Endothelial cell of umbilical vein (primary cell): Measurements from ENCODE around the gene ZNF223. TPM values are rescaled to one million over a fixed set of nuclear protein-coding genes. Genes with fewer than 3 reads are reported as not detected.

Experiments
- BruUV-seq: library from RNA; stranded (reverse); fragments of 400-500 nt; replicated peaks from 2 replicates; lab custom pipeline; 2021; lab: Mats Ljungman, UMichigan
- CTCF ChIA-PET: fragments of 300-600, 350-600 bp; sonication (Branson Sonifier 250); formaldehyde crosslinking; loops from one replicate; lab custom pipeline; 2021; ENCODE audit warnings: antibody characterized with exemption, inconsistent platforms; lab: Charles Lee
- POLR2A ChIA-PET: fragments of 300-600, 350-600 bp; sonication (Branson Sonifier 250); formaldehyde crosslinking; loops from one replicate; lab custom pipeline; 2021; ENCODE audit warnings: antibody characterized with exemption, inconsistent platforms; lab: Charles Lee
- DNase-seq: peaks from one replicate; pipeline ENCODE4 v3.0.0-alpha.2; 2011; ENCODE audit warnings: low read depth, low spot score
- FAIRE-seq: peaks from 2 replicates; lab custom pipeline; 2011; peaks lifted over from hg19 to GRCh38; lab: Jason Lieb, UNC
- H2AFZ ChIP-seq: 2 replicates; pipeline ENCODE4 v1.6.0; 2012; ENCODE audit warnings: low read depth, low read length, control low read depth, inconsistent platforms
- H3K27ac ChIP-seq: 2 replicates; pipeline ENCODE4 v1.5.1; 2011; ENCODE audit warnings: low read depth, mild to moderate bottlenecking, control low read depth, low read length, moderate library complexity; ENCODE audit not compliant: insufficient read depth
- H3K27me3 ChIP-seq, 2 experiments: 2 replicates each; pipeline versions ENCODE4 v1.6.0 to v1.6.1; 2011; ENCODE audit warnings: low read length in 2 of 2, mixed read lengths in 1 of 2; ENCODE audit not compliant: control insufficient read depth in 2 of 2, insufficient read depth in 2 of 2
- H3K36me3 ChIP-seq, 2 experiments: 2 replicates in 1 of 2; 3 replicates in 1 of 2; pipeline ENCODE4 v1.5.1; 2011; ENCODE audit warnings: low read length in 2 of 2, mild to moderate bottlenecking in 1 of 2, moderate library complexity in 1 of 2; ENCODE audit not compliant: control insufficient read depth in 2 of 2, insufficient read depth in 2 of 2; ENCODE audit errors: extremely low read depth in 1 of 2
- H3K4me1 ChIP-seq: 3 replicates; pipeline ENCODE4 v1.5.1; 2011; ENCODE audit warnings: mild to moderate bottlenecking, low read length; ENCODE audit not compliant: control insufficient read depth, insufficient read depth; ENCODE audit errors: extremely low read depth
- H3K4me2 ChIP-seq: 2 replicates; pipeline ENCODE4 v1.6.1; 2011; ENCODE audit warnings: low read length, control low read depth, mixed read lengths; ENCODE audit not compliant: insufficient read depth
- H3K4me3 ChIP-seq, 3 experiments: fragments of 200-600 bp in 1 of 3; sonication (generic), shearing (Covaris generic) in 1 of 3; replicated peaks in 1 of 3; 2 replicates each; pipeline ENCODE4 v1.5.1; 2011 to 2016; ENCODE audit warnings: control low read depth in 3 of 3, low read length in 3 of 3, mild to moderate bottlenecking in 2 of 3, inconsistent platforms in 1 of 3, low read depth in 1 of 3, moderate library complexity in 1 of 3; ENCODE audit not compliant: insufficient read depth in 1 of 3
- H3K79me2 ChIP-seq: 2 replicates; pipeline ENCODE4 v1.6.0; 2012; ENCODE audit warnings: low read length, inconsistent platforms; ENCODE audit not compliant: control insufficient read depth, insufficient read depth
- H3K9ac ChIP-seq: replicated peaks from 2 replicates; pipeline ENCODE3; 2011; ENCODE audit warnings: low read length, control low read depth; ENCODE audit not compliant: insufficient read depth; ENCODE audit errors: extremely low read depth
- H3K9me1 ChIP-seq: replicated peaks from 3 replicates; pipeline ENCODE4 v1.6.0; 2011; ENCODE audit warnings: mild to moderate bottlenecking, low read length; ENCODE audit not compliant: control insufficient read depth, insufficient read depth; ENCODE audit errors: extremely low read depth
- H3K9me3 ChIP-seq: replicated peaks from 2 replicates; pipeline ENCODE4 v1.5.1; 2012; ENCODE audit warnings: low read length, inconsistent platforms; ENCODE audit not compliant: control insufficient read depth, insufficient read depth
- H4K20me1 ChIP-seq: replicated peaks from 2 replicates; pipeline ENCODE3; 2011; ENCODE audit warnings: mild to moderate bottlenecking, low read length; ENCODE audit not compliant: control insufficient read depth, insufficient read depth; ENCODE audit errors: extremely low read depth
- CTCF ChIP-seq, 2 donors: IDR thresholded peaks; 1 replicate in 1 of 2; 2 replicates in 1 of 2; pipeline ENCODE4 v1.5.1; 2011; ENCODE audit warnings: low read length in 2 of 2, mild to moderate bottlenecking in 2 of 2, moderate library complexity in 2 of 2, control low read depth in 1 of 2, inconsistent platforms in 1 of 2, low read depth in 1 of 2; ENCODE audit not compliant: insufficient read depth in 1 of 2; ENCODE audit errors: extremely low read depth in 1 of 2
- EZH2 ChIP-seq: IDR thresholded peaks from 2 replicates; pipeline ENCODE4 v1.6.1; 2012; ENCODE audit warnings: borderline replicate concordance, low read depth, mild to moderate bottlenecking, moderate library complexity, low read length, inconsistent platforms; ENCODE audit not compliant: severe bottlenecking
- FOS ChIP-seq: IDR thresholded peaks from 2 replicates; pipeline ENCODE4 v1.6.1; 2011; ENCODE audit warnings: mild to moderate bottlenecking, low read length, moderate library complexity, borderline replicate concordance; ENCODE audit not compliant: insufficient read depth
- GATA2 ChIP-seq: IDR thresholded peaks from 2 replicates; pipeline ENCODE4 v1.7.0; 2011; ENCODE audit warnings: low read depth, mild to moderate bottlenecking, moderate library complexity, mixed read lengths, low read length; ENCODE audit not compliant: insufficient read length, insufficient read depth
- JUN ChIP-seq: IDR thresholded peaks from 2 replicates; pipeline ENCODE4 v1.6.1; 2011; ENCODE audit warnings: borderline replicate concordance, low read depth; ENCODE audit not compliant: insufficient read length, insufficient read depth
- MAX ChIP-seq: IDR thresholded peaks from 2 replicates; pipeline ENCODE4 v1.6.1; 2011; ENCODE audit not compliant: insufficient read depth, insufficient read length
- MYC ChIP-seq: IDR thresholded peaks from one replicate; pipeline ENCODE4 v1.6.1; 2011; ENCODE audit warnings: mild to moderate bottlenecking, low read depth, low read length
- POLR2A ChIP-seq: IDR thresholded peaks from 2 replicates; pipeline ENCODE4 v1.6.1; 2012; ENCODE audit warnings: low read depth, mild to moderate bottlenecking, control low read depth, low read length
- POLR2AphosphoS5 ChIP-seq: IDR thresholded peaks from 2 replicates; pipeline ENCODE4 v1.6.1; 2012; ENCODE audit warnings: low read depth, mild to moderate bottlenecking, control low read depth, low read length, moderate library complexity; ENCODE audit not compliant: insufficient read depth
- dilution Hi-C: fragments of 300-500 bp; cut with MboI; formaldehyde crosslinking; loops from one replicate; pipeline ENCODE4 v1.15.0; 2019; ENCODE audit warnings: low sequenced_read_pairs; ENCODE audit not compliant: extremely low pct_ligation_motif_present
- intact Hi-C: fragments of 100-400 bp; cut with micrococcal nuclease; formaldehyde crosslinking; loops from one replicate; pipeline ENCODE4 v1.10.0; 2022
- polyA plus RNA-seq, 4 experiments: library from polyadenylated mRNA; depleted of rRNA in 3 of 4; stranded (reverse) in 3 of 4; unstranded in 1 of 4; fragments of >200 nt; gene quantifications; 2 replicates each; pipeline versions ENCODE4 v1.2.1 to v1.2.3, GENCODE V29; 2011 to 2012; ENCODE audit warnings: missing spikeins in 1 of 4
- total RNA-seq: library from RNA; stranded (reverse); gene quantifications from 2 replicates; pipeline ENCODE4 v1.2.3, GENCODE V29; 2021

ZNF223 gene
- total and polyA plus RNA-seq, 2 donors (not counting 3 experiments of a cell fraction or from before 2014, with no cell fraction given), result 1.6 to 3.7 TPM

GRCh38 chr19:44032001-44032610 is 19.7 kb upstream of the ZNF223 start:
- Histone ChIP-seq H3K36me3 (peaks cover 6 to 11% of the 10 kb centered on the region in 2 experiments), H3K9me3 (peaks cover 7% of the 10 kb centered on the region), H3K4me2 (no peak overlapping the region), H3K27ac (no peak overlapping the region), H4K20me1 (no peaks in the 10 kb centered on the region), H3K79me2 (no peaks in the 10 kb centered on the region), H3K9me1 (no peaks in the 10 kb centered on the region), H3K4me1 (no peaks in the 10 kb centered on the region), H3K9ac (no peak overlapping the region), H3K27me3 (no peaks in the 10 kb centered on the region), H3K4me3 (no peak overlapping the region), H2AFZ (no peak overlapping the region)
- no TSS peak for BruUV-seq
- FAIRE-seq (no peak), DNase-seq (no peak)
- ChIA-PET POLR2A (no interaction called here), CTCF (no interaction called here)
- intact Hi-C loops (no loop called here), dilution Hi-C loops (no loop called here)
- TF ChIP-seq GATA2 (no peak), FOS (no peak), JUN (no peak), MYC (no peak), POLR2A (no peak), MAX (no peak), CTCF (IDR thresholded peaks at IDR 0.05; ENCODE audit: extremely low read depth in 1 of 2, insufficient read depth in 1 of 2, low read depth in 1 of 2, low read length in 2 of 2) (no peak), POLR2AphosphoS5 (no peak), EZH2 (no peak)
